RWPE2 (cell line): Measurements from ENCODE around the gene WNT3A.

Experiments used
- ATAC-seq: fragments of 200-7000 bp; cut with Tn5 transposase; 3 replicates; pipeline ENCODE4 v1.9.1; 2021; ENCODE audit warnings: low read depth
- DNase-seq: peaks from one replicate; pipeline ENCODE4 v3.0.0-alpha.2; 2020; ENCODE audit warnings: low spot score
- H3K27ac ChIP-seq: fragments of 450-650 bp; 2 replicates; pipeline ENCODE4 v1.5.1; 2017; ENCODE audit warnings: mild to moderate bottlenecking; ENCODE audit not compliant: poor library complexity, severe bottlenecking
- H3K27me3 ChIP-seq: fragments of 250-450 bp; sonication (Bioruptor Pico); 2 replicates; pipeline ENCODE4 v1.5.1; 2021; ENCODE audit warnings: mild to moderate bottlenecking, moderate library complexity; ENCODE audit not compliant: insufficient read depth, poor library complexity, severe bottlenecking
- H3K36me3 ChIP-seq: fragments of 250-450 bp; sonication (Bioruptor Pico); 2 replicates; pipeline ENCODE4 v1.5.1; 2020; ENCODE audit warnings: low read depth, mild to moderate bottlenecking, moderate library complexity
- H3K4me1 ChIP-seq: fragments of 250-450 bp; sonication (Bioruptor Pico); 2 replicates; pipeline ENCODE4 v1.5.1; 2021; ENCODE audit warnings: mild to moderate bottlenecking, moderate library complexity; ENCODE audit not compliant: insufficient read depth, poor library complexity, severe bottlenecking
- H3K4me3 ChIP-seq: fragments of 250-450 bp; sonication (Bioruptor Pico); 2 replicates; pipeline ENCODE4 v1.5.1; 2021; ENCODE audit warnings: mild to moderate bottlenecking, moderate library complexity; ENCODE audit not compliant: severe bottlenecking
- H3K9me3 ChIP-seq: fragments of 250-450 bp; sonication (Bioruptor Pico); 2 replicates; pipeline ENCODE4 v1.5.1; 2021; ENCODE audit warnings: mild to moderate bottlenecking, moderate library complexity; ENCODE audit not compliant: severe bottlenecking
- CTCF ChIP-seq: fragments of 450-650 bp; IDR thresholded peaks from one replicate; pipeline ENCODE4 v1.5.1; 2017; ENCODE audit warnings: mild to moderate bottlenecking, moderate library complexity; ENCODE audit not compliant: poor library complexity, severe bottlenecking

Gene WNT3A

GRCh38 chr1:228047183-228047466, 40.3 kb downstream of the WNT3A start:
- Histone ChIP-seq H3K36me3 (no peaks in the 10 kb centered on the region), H3K4me1 (peaks cover 18% of the 10 kb centered on the region), H3K27ac (no peak overlapping the region), H3K4me3 (no peak overlapping the region), H3K27me3 (no peaks in the 10 kb centered on the region), H3K9me3 (no peaks in the 10 kb centered on the region)
- DNase-seq (no peak), ATAC-seq (no peak)
- TF ChIP-seq CTCF, result no peak

- no peak for TF ChIP-seq CTCF
- ATAC-seq (no peak), DNase-seq (no peak)
- no peak overlapping the region for H3K4me3 ChIP-seq
- H3K36me3 ChIP-seq, result no peaks in the 10 kb centered on the region
- peaks cover 17% of the 10 kb centered on the region for H3K4me1 ChIP-seq
- no peak overlapping the region for H3K27ac ChIP-seq
- no peaks in the 10 kb centered on the region for H3K27me3 ChIP-seq
- no peaks in the 10 kb centered on the region for H3K9me3 ChIP-seq
These were observed 41.3 kb downstream of the WNT3A start for GRCh38 chr1:228048120-228048519.

GRCh38 chr1:228048659-228049298, 42.0 kb downstream of the WNT3A start:
- Histone ChIP-seq H3K4me1 (peaks cover 15% of the 10 kb centered on the region), H3K27me3 (no peaks in the 10 kb centered on the region), H3K27ac (no peak overlapping the region), H3K36me3 (no peaks in the 10 kb centered on the region), H3K9me3 (no peaks in the 10 kb centered on the region), H3K4me3 (no peak overlapping the region)
- ATAC-seq, result no peak
- TF ChIP-seq CTCF, result no peak
- DNase-seq, result no peak

GRCh38 chr1:228050571-228051231, 43.9 kb downstream of the WNT3A start:
- TF ChIP-seq CTCF, result no peak
- no peaks in the 10 kb centered on the region for H3K9me3 ChIP-seq
- H3K27me3 ChIP-seq, result no peaks in the 10 kb centered on the region
- DNase-seq (no peak), ATAC-seq (no peak)
- H3K27ac ChIP-seq, result no peak overlapping the region
- H3K36me3 ChIP-seq, result no peaks in the 10 kb centered on the region
- H3K4me3 ChIP-seq, result no peak overlapping the region
- H3K4me1 ChIP-seq, result peaks cover 2% of the 10 kb centered on the region
